GF-D8 (cell line): ENCODE data around the gene PHRF1.

ENCODE experiments used
- DNase-seq: peaks from one replicate; lab custom pipeline; 2025; lab: John Stamatoyannopoulos, UW

Gene PHRF1

GRCh38 chr11:655036-655726, 78.9 kb downstream of the PHRF1 start:
- DNase-seq, result no peak

- no peak for DNase-seq
These were observed 80.2 kb downstream of the PHRF1 start for GRCh38 chr11:656426-656825.

- no peak for DNase-seq
These were observed 80.6 kb downstream of the PHRF1 start for GRCh38 chr11:656866-657265.

- no peak for DNase-seq
These were observed 81.4 kb downstream of the PHRF1 start for GRCh38 chr11:657691-658126.

- DNase-seq, result no peak
These were observed 83.3 kb downstream of the PHRF1 start for GRCh38 chr11:659532-660085.

GRCh38 chr11:660281-660680, 84.0 kb downstream of the PHRF1 start:
- DNase-seq, result no peak

- DNase-seq, result no peak
These were observed 84.6 kb downstream of the PHRF1 start for GRCh38 chr11:660681-661444.
